A549 (cell line): ENCODE results near the gene CECR2. TPM values are rescaled to one million over a fixed set of nuclear protein-coding genes. Genes with fewer than 3 reads are reported as not detected.

Experiments
- ATAC-seq, 2 experiments: fragments of 200-7000 bp in 1 of 2; fragments of >200 bp in 1 of 2; cut with Nextera tagmentation in 1 of 2; cut with Tn5 transposase in 1 of 2; 3 replicates each; pipeline versions ENCODE4 v1.8.0 to v1.9.1; 2018 to 2020; ENCODE audit warnings: mild to moderate bottlenecking in 1 of 2, moderate library complexity in 1 of 2
- CTCF ChIA-PET: fragments of 300-600 bp; sonication (Branson Sonifier 250); formaldehyde crosslinking; extraction: SDS; loops from one replicate; lab custom pipeline; 2021; ENCODE audit warnings: antibody characterized with exemption, inconsistent platforms; lab: Yijun Ruan, JAX
- POLR2A ChIA-PET: fragments of 350-600 bp; formaldehyde crosslinking; extraction: SDS; loops from one replicate; lab custom pipeline; 2021; ENCODE audit warnings: antibody characterized with exemption, inconsistent platforms; lab: Yijun Ruan, JAX
- DNase-seq, 2 experiments: peaks; one replicate each; pipeline versions ENCODE4 v3.0.0 to v3.0.0-alpha.2; 2011 to 2016; ENCODE audit warnings: low read depth in 1 of 2, low spot score in 1 of 2
- FAIRE-seq: peaks from 2 replicates; lab custom pipeline; 2011; peaks lifted over from hg19 to GRCh38; lab: Jason Lieb, UNC
- H3K27ac ChIP-seq, 2 experiments: fragments of >200 bp; sonication (Bioruptor Twin); formaldehyde crosslinking; 3 replicates each; pipeline ENCODE4 v1.5.1; 2016 to 2017
- H3K4me1 ChIP-seq: fragments of >200 bp; sonication (Bioruptor Twin); formaldehyde crosslinking; 3 replicates; pipeline ENCODE4 v1.6.1; 2016
- H3K4me2 ChIP-seq: fragments of >200 bp; sonication (Bioruptor Twin); formaldehyde crosslinking; 3 replicates; pipeline ENCODE4 v1.6.1; 2016
- H3K4me3 ChIP-seq: fragments of >200 bp; sonication (Bioruptor Twin); formaldehyde crosslinking; 3 replicates; pipeline ENCODE4 v1.5.1; 2016
- H3K9me3 ChIP-seq: fragments of >200 bp; sonication (Bioruptor Twin); formaldehyde crosslinking; 3 replicates; pipeline ENCODE4 v1.6.1; 2016
- CHD2 ChIP-seq: fragments of 150-350 bp; IDR thresholded peaks from 2 replicates; pipeline ENCODE4 v1.6.1; 2014; ENCODE audit warnings: low read length; ENCODE audit not compliant: partially characterized antibody
- CHD4 ChIP-seq: fragments of 200-600 bp; sonication (generic); IDR thresholded peaks from 2 replicates; pipeline ENCODE4 v1.6.1; 2016; ENCODE audit warnings: antibody characterized with exemption, mild to moderate bottlenecking, borderline replicate concordance
- EHF ChIP-seq: fragments of 250-450 bp; sonication (Bioruptor Pico); IDR thresholded peaks from 2 replicates; pipeline ENCODE4 v1.5.0; 2020; ENCODE audit warnings: mild to moderate bottlenecking
- EHMT2 ChIP-seq: fragments of 200-600 bp; sonication (generic); IDR thresholded peaks from 2 replicates; pipeline ENCODE4 v1.6.1; 2016; ENCODE audit warnings: antibody characterized with exemption, low read depth, mild to moderate bottlenecking, moderate library complexity
- EP300 ChIP-seq, 2 experiments: fragments of >200 bp; sonication (Bioruptor Twin); formaldehyde crosslinking; IDR thresholded peaks; 2 replicates in 1 of 2; 3 replicates in 1 of 2; pipeline ENCODE4 v1.6.1; 2016 to 2017
- FOSB ChIP-seq: fragments of 250-450 bp; sonication (Bioruptor Pico); IDR thresholded peaks from 2 replicates; pipeline ENCODE4 v1.5.0; 2020; ENCODE audit warnings: mild to moderate bottlenecking, moderate library complexity
- FOSL2 ChIP-seq, 2 experiments: fragments of 450-650 bp in 1 of 2; fragments of >200 bp in 1 of 2; sonication (Bioruptor Twin) in 1 of 2; formaldehyde crosslinking; IDR thresholded peaks; 2 replicates each; pipeline versions ENCODE4 v1.5.0 to v1.6.1; 2016 to 2020; ENCODE audit warnings: mild to moderate bottlenecking in 1 of 2, moderate library complexity in 1 of 2
- FOXS1 ChIP-seq: fragments of 250-450 bp; sonication (Bioruptor Pico); IDR thresholded peaks from 2 replicates; pipeline ENCODE4 v1.5.0; 2020; ENCODE audit warnings: mild to moderate bottlenecking, moderate library complexity
- HOXA7 ChIP-seq: fragments of 250-450 bp; sonication (Bioruptor Pico); IDR thresholded peaks from 2 replicates; pipeline ENCODE4 v1.5.0; 2020; ENCODE audit warnings: mild to moderate bottlenecking, moderate library complexity
- JUNB ChIP-seq: fragments of >200 bp; sonication (Bioruptor Twin); formaldehyde crosslinking; IDR thresholded peaks from 2 replicates; pipeline ENCODE4 v1.6.1; 2016
- KDM1A ChIP-seq: fragments of 200-600 bp; sonication (generic); IDR thresholded peaks from 2 replicates; pipeline ENCODE4 v1.6.1; 2016; ENCODE audit warnings: low read depth, mild to moderate bottlenecking
- KDM5A ChIP-seq: fragments of 200-600 bp; sonication (generic); IDR thresholded peaks from 2 replicates; pipeline ENCODE4 v1.6.1; 2016; ENCODE audit warnings: antibody characterized with exemption, mild to moderate bottlenecking
- MAZ ChIP-seq: fragments of 150-350 bp; IDR thresholded peaks from 2 replicates; pipeline ENCODE4 v1.6.1; 2014; ENCODE audit warnings: antibody characterized with exemption, low read depth, low read length, borderline replicate concordance
- NFE2L2 ChIP-seq: fragments of 150-350 bp; conservative IDR thresholded peaks from 2 replicates; pipeline ENCODE4 v1.6.1; 2014; ENCODE audit warnings: low read length
- POLR2AphosphoS2 ChIP-seq: conservative IDR thresholded peaks from 2 replicates; pipeline ENCODE4 v1.6.1; 2012; ENCODE audit warnings: low read length, improper control_type of control experiment, inconsistent platforms
- RARB ChIP-seq: fragments of 250-450 bp; sonication (Bioruptor Pico); IDR thresholded peaks from 2 replicates; pipeline ENCODE4 v1.8.0; 2021; ENCODE audit warnings: mild to moderate bottlenecking, moderate library complexity
- RCOR1 ChIP-seq: fragments of 150-350 bp; IDR thresholded peaks from 2 replicates; pipeline ENCODE4 v1.6.1; 2014; ENCODE audit warnings: antibody characterized with exemption, low read length, low read depth
- RFX5 ChIP-seq: fragments of 450-650 bp; IDR thresholded peaks from 2 replicates; pipeline ENCODE4 v1.7.1; 2014; ENCODE audit warnings: antibody characterized with exemption, mild to moderate bottlenecking, moderate library complexity
- SMC3 ChIP-seq: fragments of >200 bp; sonication (Bioruptor Twin); formaldehyde crosslinking; IDR thresholded peaks from 3 replicates; pipeline ENCODE4 v1.6.1; 2018; ENCODE audit warnings: inconsistent platforms
- TP53 ChIP-seq: fragments of 250-450 bp; sonication (Bioruptor Pico); IDR thresholded peaks from 2 replicates; pipeline ENCODE4 v1.5.0; 2021; ENCODE audit warnings: mild to moderate bottlenecking, moderate library complexity
- WGBS: methylation state at CpG from one replicate; pipeline ENCODE4 v1.1.6; 2017; ENCODE audit errors: missing lambda C conversion rate; 5-methylcytosine and 5-hydroxymethylcytosine counted together
- polyA plus RNA-seq, 4 experiments: library from polyadenylated mRNA; depleted of rRNA in 3 of 4; stranded (reverse); fragments of >200 nt; fragmentation: RNase III in 1 of 4; extraction: RNeasy Plus Mini Kit Qiagen cat#74134 plus additional on column Dnase treatment in 1 of 4; gene quantifications; 2 replicates in 3 of 4; 3 replicates in 1 of 4; pipeline ENCODE4 v1.2.3, GENCODE V29; 2011 to 2017
- TF ChIP-seq, protein P1 (sequence below): fragments of 250-450 bp; sonication (Bioruptor Pico); IDR thresholded peaks from 2 replicates; pipeline ENCODE4 v1.5.0; 2020; ENCODE audit warnings: low read depth, mild to moderate bottlenecking, moderate library complexity
- TF ChIP-seq, protein P2 (sequence below): fragments of 250-450 bp; sonication (Bioruptor Pico); IDR thresholded peaks from 2 replicates; pipeline ENCODE4 v1.5.0; 2021; ENCODE audit warnings: mild to moderate bottlenecking, moderate library complexity, borderline replicate concordance
- TF ChIP-seq, protein P3 (sequence below): fragments of 450-650 bp; IDR thresholded peaks from 2 replicates; pipeline ENCODE4 v1.6.1; 2014; ENCODE audit warnings: antibody characterized with exemption

Gene CECR2
- polyA plus RNA-seq, 2 of the 4 experiments (the other 2 are of a cell fraction) = 0.01 to 0.06 TPM

DNA sequence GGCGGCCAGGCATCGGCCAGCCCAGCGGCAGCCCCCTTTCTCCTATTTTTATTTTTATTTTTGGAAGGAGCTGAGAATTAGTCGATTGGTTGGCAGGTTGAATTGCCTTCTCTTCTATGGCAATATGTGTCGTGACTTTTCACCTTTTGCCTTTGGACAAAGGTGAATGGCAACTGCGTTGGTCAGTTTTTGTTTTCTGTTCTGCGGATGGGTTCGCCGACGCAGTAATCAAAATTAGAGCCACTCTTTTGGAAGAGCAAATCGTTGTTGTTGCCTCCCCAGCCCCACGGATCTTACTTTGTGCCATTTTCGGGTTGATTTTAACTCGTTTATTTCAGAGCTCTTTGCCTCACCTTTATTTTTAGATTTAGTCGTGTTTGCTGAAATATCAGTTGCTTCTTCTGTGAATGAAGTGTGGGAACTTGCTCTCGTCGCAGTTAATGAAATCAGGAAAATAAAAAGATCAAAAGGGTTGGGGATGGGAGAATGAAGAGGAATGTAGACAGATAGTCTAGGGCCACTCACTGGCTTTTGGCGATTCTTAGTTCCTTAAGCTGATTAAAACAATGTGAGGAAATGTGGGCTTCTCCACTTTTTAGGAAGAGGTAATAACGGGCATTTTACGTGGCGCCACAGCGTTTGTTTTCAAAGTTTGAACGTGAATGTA is 1.6 kb downstream of the CECR2 start:
- H3K9me3 ChIP-seq = no peaks in the 10 kb centered on the region
- FAIRE-seq (no peak), ATAC-seq (no peak), DNase-seq (no peak)
- ChIA-PET POLR2A (no interaction called here), CTCF (interaction anchor here (1.5 kb wide), 1 partner anchor 199 kb away, joined by 5 read pairs; no protein-coding TSS in a partner anchor)
- 40% methylated on average over 23 of the region's 23 CpGs for WGBS
- no peak overlapping the region for H3K27ac ChIP-seq
- no peak for TF ChIP-seq NFE2L2
- no peak for TF ChIP-seq FOSL2 (IDR thresholded peaks at IDR 0.05)
- no peak for TF ChIP-seq FOSL2 (CRISPR knock-in tag; IDR thresholded peaks at IDR 0.05)
- no peak for TF ChIP-seq FOSB (CRISPR knock-in tag)
- no peak for TF ChIP-seq EP300 (IDR thresholded peaks at IDR 0.05)
- TF ChIP-seq MAZ = no peak
- TF ChIP-seq CHD4 = no peak
- no peak for TF ChIP-seq EHMT2
- no peak for TF ChIP-seq RCOR1
- TF ChIP-seq, protein P1, sequence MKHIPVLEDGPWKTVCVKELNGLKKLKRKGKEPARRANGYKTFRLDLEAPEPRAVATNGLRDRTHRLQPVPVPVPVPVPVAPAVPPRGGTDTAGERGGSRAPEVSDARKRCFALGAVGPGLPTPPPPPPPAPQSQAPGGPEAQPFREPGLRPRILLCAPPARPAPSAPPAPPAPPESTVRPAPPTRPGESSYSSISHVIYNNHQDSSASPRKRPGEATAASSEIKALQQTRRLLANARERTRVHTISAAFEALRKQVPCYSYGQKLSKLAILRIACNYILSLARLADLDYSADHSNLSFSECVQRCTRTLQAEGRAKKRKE = no peak
- TF ChIP-seq RFX5 = no peak
- no peak for TF ChIP-seq TP53 (CRISPR knock-in tag)
- no peak for TF ChIP-seq SMC3
- TF ChIP-seq, protein P2, sequence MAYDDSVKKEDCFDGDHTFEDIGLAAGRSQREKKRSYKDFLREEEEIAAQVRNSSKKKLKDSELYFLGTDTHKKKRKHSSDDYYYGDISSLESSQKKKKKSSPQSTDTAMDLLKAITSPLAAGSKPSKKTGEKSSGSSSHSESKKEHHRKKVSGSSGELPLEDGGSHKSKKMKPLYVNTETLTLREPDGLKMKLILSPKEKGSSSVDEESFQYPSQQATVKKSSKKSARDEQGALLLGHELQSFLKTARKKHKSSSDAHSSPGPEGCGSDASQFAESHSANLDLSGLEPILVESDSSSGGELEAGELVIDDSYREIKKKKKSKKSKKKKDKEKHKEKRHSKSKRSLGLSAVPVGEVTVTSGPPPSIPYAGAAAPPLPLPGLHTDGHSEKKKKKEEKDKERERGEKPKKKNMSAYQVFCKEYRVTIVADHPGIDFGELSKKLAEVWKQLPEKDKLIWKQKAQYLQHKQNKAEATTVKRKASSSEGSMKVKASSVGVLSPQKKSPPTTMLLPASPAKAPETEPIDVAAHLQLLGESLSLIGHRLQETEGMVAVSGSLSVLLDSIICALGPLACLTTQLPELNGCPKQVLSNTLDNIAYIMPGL (CRISPR knock-in tag) = no peak
- no peak for TF ChIP-seq KDM5A
- TF ChIP-seq EHF (CRISPR knock-in tag) = no peak
- no peak for TF ChIP-seq JUNB
- TF ChIP-seq KDM1A = no peak
- no peak for TF ChIP-seq POLR2AphosphoS2
- peak overlapping the region; percentile 95 for H3K4me2 ChIP-seq
- peak overlapping the region; percentile 51; the same call in 2 of the 3 replicates for H3K4me3 ChIP-seq
- H3K4me1 ChIP-seq = 0 out of 3 replicates have a peak, but pooled peaks cover 13% of the 10 kb centered on the region

DNA sequence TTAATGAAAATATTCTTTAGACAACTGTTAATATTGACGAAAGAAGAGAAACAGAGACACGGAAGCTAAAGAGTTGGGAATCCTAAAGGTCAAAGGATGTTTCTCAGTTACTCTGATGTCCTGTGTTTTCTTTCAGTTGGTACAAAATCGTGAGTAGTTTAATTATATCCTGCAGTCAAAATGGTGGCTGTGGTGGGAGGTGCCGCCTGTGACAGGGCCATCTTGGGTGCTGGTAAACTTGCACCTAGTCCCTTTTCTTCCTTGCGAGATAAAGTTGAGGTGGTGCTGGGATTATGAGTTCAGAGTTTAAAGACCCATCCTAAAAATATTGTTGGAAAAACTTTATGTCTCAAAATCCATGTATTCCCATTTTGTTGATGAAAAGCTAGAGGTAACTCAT is 2.2 kb downstream of the CECR2 start:
- 0 out of 3 replicates have a peak, but pooled peaks cover 13% of the 10 kb centered on the region for H3K4me1 ChIP-seq
- FAIRE-seq (no peak), ATAC-seq (no peak), DNase-seq (no peak)
- ChIA-PET POLR2A (no interaction called here), CTCF (interaction anchor here (1.5 kb wide), 1 partner anchor 200 kb away, joined by 5 read pairs; no protein-coding TSS in a partner anchor)
- TF ChIP-seq CHD2 (no peak), FOXS1 (no peak), HOXA7 (CRISPR knock-in tag) (no peak), RARB (CRISPR knock-in tag) (no peak)
- TF ChIP-seq, protein P3, sequence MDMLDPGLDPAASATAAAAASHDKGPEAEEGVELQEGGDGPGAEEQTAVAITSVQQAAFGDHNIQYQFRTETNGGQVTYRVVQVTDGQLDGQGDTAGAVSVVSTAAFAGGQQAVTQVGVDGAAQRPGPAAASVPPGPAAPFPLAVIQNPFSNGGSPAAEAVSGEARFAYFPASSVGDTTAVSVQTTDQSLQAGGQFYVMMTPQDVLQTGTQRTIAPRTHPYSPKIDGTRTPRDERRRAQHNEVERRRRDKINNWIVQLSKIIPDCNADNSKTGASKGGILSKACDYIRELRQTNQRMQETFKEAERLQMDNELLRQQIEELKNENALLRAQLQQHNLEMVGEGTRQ = no peak
- no peak overlapping the region for H3K27ac ChIP-seq
- H3K9me3 ChIP-seq = no peaks in the 10 kb centered on the region
- no peak overlapping the region for H3K4me3 ChIP-seq
- 64% methylated on average over 5 of the region's 5 CpGs for WGBS
- H3K4me2 ChIP-seq = no peak overlapping the region
